CD4-positive, alpha-beta T cell treated with Interleukin-17A for 4 hours (primary cell): ENCODE results near the gene SAMD10.
"Not testable (repeated sequence)": the region's sequence is repeated elsewhere in the genome, so short reads cannot be mapped to it uniquely, and the experiment has no call there.

Source experiments
- DNase-seq: peaks from one replicate; pipeline ENCODE4 v3.0.0-alpha.2; 2020; ENCODE audit warnings: mixed read lengths

Gene SAMD10

GRCh38 chr20:63940472-63941266, 38.8 kb downstream of the SAMD10 start:
- DNase-seq = no peak

- DNase-seq = no peak
These were observed 39.4 kb downstream of the SAMD10 start for GRCh38 chr20:63940071-63940471.

- DNase-seq = no peak
These were observed 40.1 kb downstream of the SAMD10 start for GRCh38 chr20:63939061-63939935.

GRCh38 chr20:63937596-63937995, 41.8 kb downstream of the SAMD10 start:
- DNase-seq = no peak

DNA sequence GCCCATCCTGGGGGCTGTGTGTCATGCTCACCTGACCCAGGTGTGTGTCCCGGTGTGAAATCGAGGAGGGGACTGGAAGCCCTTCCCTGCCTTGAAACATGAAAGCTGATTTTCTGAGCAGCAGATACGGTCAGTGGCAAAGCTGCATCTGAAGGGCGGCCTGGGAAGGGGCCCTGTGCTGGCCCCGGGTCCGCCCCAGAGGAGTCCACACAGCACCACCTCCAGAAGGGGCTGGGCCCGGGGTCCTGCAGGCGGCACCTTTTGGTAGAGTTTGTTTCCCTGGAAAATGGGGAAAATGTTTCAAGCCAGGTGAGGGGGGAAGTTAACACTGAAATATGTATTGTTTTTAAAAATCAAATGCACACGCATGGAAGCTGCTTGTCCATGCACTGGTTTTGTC, 44.0 kb downstream of the SAMD10 start:
- DNase-seq = no peak

DNA sequence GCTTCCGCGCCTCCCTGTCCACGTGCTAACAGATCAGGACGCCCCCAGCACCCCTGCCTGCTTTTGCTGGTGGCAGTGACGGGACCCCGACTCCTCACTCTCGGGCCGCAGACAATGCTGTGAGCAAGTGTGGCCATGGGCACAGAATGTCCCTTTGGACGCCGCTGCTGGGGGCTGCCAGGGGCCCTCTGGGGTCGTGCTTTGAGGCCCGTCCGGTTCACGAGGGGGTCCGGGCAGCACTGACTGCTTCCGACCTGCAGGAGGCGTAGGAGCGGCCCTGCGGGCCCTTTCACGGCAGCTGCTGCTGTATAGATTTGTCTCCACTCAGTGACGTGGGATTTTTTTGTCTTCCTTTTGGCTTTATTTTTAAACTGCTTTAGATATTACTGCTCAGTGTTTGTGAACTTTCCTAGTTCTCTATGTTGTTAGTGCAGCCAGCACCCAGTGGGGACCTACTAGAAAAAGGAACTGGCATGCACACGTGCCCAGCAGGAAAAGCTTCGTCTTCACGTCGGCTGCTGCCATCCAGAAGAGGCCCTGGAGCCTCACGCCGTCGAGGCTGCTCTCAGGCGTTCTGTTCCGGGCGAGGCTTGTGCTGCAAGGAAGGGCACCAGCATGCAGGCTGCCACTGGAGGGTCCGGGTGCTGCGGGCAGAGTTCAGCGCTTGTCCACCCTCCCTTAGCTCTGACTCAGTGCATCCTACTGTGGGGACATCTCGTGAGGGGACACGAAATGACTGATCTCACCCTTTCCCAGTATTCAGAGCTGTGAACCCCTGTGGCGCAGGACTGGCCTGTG, 45.0 kb downstream of the SAMD10 start:
- DNase-seq = no peak

GRCh38 chr20:63933646-63934045, 45.8 kb downstream of the SAMD10 start:
- DNase-seq = no peak

DNA sequence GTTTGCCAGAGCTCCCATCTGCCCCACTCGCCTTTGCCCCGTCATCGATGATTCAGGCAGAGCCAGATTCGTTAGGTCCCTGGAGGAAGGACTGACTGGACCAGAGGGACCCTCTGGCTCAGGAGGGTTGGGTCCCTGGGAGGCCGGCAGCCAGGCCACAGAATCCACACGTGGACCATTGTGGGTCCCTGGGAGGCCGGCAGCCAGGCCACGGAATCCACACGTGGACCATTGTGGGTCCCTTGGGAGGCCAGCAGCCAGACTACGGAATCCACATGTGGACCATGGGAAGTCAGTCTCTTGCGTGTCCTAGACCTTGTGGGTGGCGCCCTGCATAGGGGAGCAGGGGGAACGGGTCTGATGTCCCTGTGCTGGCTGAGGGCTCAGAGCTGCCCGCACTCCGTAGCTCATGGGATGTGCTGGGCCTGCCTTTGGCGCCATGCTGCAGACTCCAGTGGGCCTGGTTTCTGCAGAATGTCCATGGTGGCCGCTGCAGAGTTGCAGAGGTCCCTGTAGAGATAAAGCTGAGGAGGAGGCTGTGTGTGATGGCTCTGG, 46.8 kb downstream of the SAMD10 start:
- DNase-seq = no peak

- no peak for DNase-seq
These were observed 47.7 kb downstream of the SAMD10 start for GRCh38 chr20:63931735-63932134.

- DNase-seq = no peak
These were observed 48.4 kb downstream of the SAMD10 start for GRCh38 chr20:63930971-63931553.

GRCh38 chr20:63929473-63929883, 50.0 kb downstream of the SAMD10 start:
- not testable (repeated sequence) for DNase-seq

GRCh38 chr20:63929071-63929470, 50.4 kb downstream of the SAMD10 start:
- no peak for DNase-seq

DNA sequence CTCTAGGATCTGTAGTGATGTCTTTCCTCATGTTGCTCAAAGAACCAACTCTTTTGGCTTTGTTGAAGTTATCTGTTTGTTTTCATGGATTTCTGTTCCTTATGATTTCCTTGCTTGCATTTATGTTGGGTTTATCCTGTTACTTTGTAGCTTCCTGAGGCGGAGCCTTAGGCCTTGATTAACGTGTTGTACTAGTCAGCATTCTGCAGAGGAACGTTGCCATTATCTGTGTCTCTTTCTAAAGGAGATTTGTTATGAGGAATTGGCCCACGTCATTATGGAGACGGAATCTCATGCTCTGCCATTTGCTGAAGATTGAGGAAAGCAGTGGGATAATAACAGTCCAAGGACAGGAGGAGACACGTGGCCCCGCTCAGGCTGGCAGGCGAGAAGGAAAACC, 53.1 kb downstream of the SAMD10 start:
- DNase-seq = no peak

DNA sequence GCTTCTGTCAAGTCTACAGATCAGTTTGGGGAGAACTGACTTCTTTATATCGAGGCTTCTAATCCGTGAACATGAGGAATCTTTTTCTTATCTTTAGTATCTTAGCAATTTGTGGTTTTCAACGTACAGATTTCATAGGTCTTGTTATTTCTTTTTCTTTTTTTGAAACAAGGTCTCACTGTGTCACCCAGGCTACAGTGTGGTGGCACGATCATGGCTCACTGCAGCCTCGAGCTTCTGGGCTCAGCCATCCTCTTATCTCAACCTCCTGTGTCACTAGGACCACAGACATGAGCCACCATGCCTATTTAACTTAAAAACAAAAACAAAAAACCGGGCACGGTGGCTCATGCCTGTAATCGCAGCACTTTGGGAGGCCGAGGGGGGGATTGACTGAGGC, 55.2 kb downstream of the SAMD10 start:
- no peak for DNase-seq
